ENCODE measurements around the gene KHDC3L.

Gene KHDC3L

GRCh38 chr6:73362358-73362757 lies at the start of gene KHDC3L:
KHDC3L (plus strand) TSS chr6:73362658; CDS start chr6:73362730, 72 bp downstream.
- H3K9me3 Mint-ChIP-seq = no peaks in the 10 kb centered on the region
- H3K27me3 Mint-ChIP-seq = no peaks in the 10 kb centered on the region
- DNase-seq (ENCODE audit: low spot score in 2 of 2) (no peak), ATAC-seq (replicated peaks; ENCODE audit: extremely low read depth, poor library complexity, severe bottlenecking) (no peak)
- H3K4me1 Mint-ChIP-seq = no peaks in the 10 kb centered on the region
- no peak within 1 kb of the TSS for H3K4me3 Mint-ChIP-seq
- no peak within 1 kb of the TSS for H3K27ac Mint-ChIP-seq (ENCODE audit: low read depth)
- H3K36me3 Mint-ChIP-seq (ENCODE audit: insufficient read depth) = no peaks in the 10 kb centered on the region

- ATAC-seq (replicated peaks; ENCODE audit: extremely low read depth, poor library complexity, severe bottlenecking) (no peak), DNase-seq (ENCODE audit: low spot score in 2 of 2) (no peak)
- peaks cover 69% of the 10 kb centered on the region for H3K27me3 Mint-ChIP-seq
- no peak overlapping the region for H3K27ac Mint-ChIP-seq (ENCODE audit: low read depth)
- peaks cover 19% of the 10 kb centered on the region for H3K4me1 Mint-ChIP-seq
- peaks cover 6% of the 10 kb centered on the region for H3K9me3 Mint-ChIP-seq
- H3K36me3 Mint-ChIP-seq (ENCODE audit: insufficient read depth) = peaks cover 4% of the 10 kb centered on the region
- no peak overlapping the region for H3K4me3 Mint-ChIP-seq
Observed at GRCh38 chr6:73314577-73315492, 47.6 kb upstream of the KHDC3L start.

- no peak for ATAC-seq (replicated peaks; ENCODE audit: extremely low read depth, poor library complexity, severe bottlenecking)
- no peak for DNase-seq (ENCODE audit: low spot score in 2 of 2)
- H3K4me1 Mint-ChIP-seq = no peaks in the 10 kb centered on the region
Observed at GRCh38 chr6:73323323-73323722, 39.1 kb upstream of the KHDC3L start.

GRCh38 chr6:73325656-73326055 lies 36.8 kb upstream of the KHDC3L start:
- Mint-ChIP-seq H3K27ac (ENCODE audit: low read depth) (no peak overlapping the region), H3K36me3 (ENCODE audit: insufficient read depth) (no peaks in the 10 kb centered on the region), H3K4me3 (no peak overlapping the region), H3K4me1 (no peaks in the 10 kb centered on the region), H3K9me3 (no peaks in the 10 kb centered on the region), H3K27me3 (peaks cover 39% of the 10 kb centered on the region)
- ATAC-seq (replicated peaks; ENCODE audit: extremely low read depth, poor library complexity, severe bottlenecking) (no peak), DNase-seq (ENCODE audit: low spot score in 2 of 2) (no peak)

More at GRCh38 chr6:73323323-73323722, 39.1 kb upstream of the KHDC3L start:
- Mint-ChIP-seq H3K4me3 (no peak overlapping the region), H3K9me3 (peaks cover 2% of the 10 kb centered on the region), H3K36me3 (ENCODE audit: insufficient read depth) (no peaks in the 10 kb centered on the region), H3K27me3 (peaks cover 30% of the 10 kb centered on the region), H3K27ac (ENCODE audit: low read depth) (no peak overlapping the region)

- Mint-ChIP-seq H3K4me3 (no peak overlapping the region), H3K27ac (ENCODE audit: low read depth) (no peak overlapping the region), H3K9me3 (no peaks in the 10 kb centered on the region), H3K4me1 (no peaks in the 10 kb centered on the region), H3K36me3 (ENCODE audit: insufficient read depth) (no peaks in the 10 kb centered on the region), H3K27me3 (peaks cover 39% of the 10 kb centered on the region)
- no peak for ATAC-seq (replicated peaks; ENCODE audit: extremely low read depth, poor library complexity, severe bottlenecking)
- no peak for DNase-seq (ENCODE audit: low spot score in 2 of 2)
Observed at GRCh38 chr6:73328790-73329189, 33.7 kb upstream of the KHDC3L start.

- ATAC-seq (replicated peaks; ENCODE audit: extremely low read depth, poor library complexity, severe bottlenecking) (no peak), DNase-seq (ENCODE audit: low spot score in 2 of 2) (no peak)
- Mint-ChIP-seq H3K27me3 (peaks cover 39% of the 10 kb centered on the region), H3K36me3 (ENCODE audit: insufficient read depth) (no peaks in the 10 kb centered on the region), H3K9me3 (no peaks in the 10 kb centered on the region), H3K4me1 (no peaks in the 10 kb centered on the region), H3K27ac (ENCODE audit: low read depth) (no peak overlapping the region), H3K4me3 (no peak overlapping the region)
Observed at GRCh38 chr6:73329201-73329600, 33.3 kb upstream of the KHDC3L start.

GRCh38 chr6:73339340-73339739 lies 23.1 kb upstream of the KHDC3L start:
- Mint-ChIP-seq H3K27ac (ENCODE audit: low read depth) (no peak overlapping the region), H3K4me1 (no peaks in the 10 kb centered on the region), H3K27me3 (no peaks in the 10 kb centered on the region), H3K36me3 (ENCODE audit: insufficient read depth) (peaks cover 3% of the 10 kb centered on the region), H3K4me3 (no peak overlapping the region), H3K9me3 (no peaks in the 10 kb centered on the region)
- ATAC-seq (replicated peaks; ENCODE audit: extremely low read depth, poor library complexity, severe bottlenecking) = no peak
- no peak for DNase-seq (ENCODE audit: low spot score in 2 of 2)

GRCh38 chr6:73340048-73340447 lies 22.4 kb upstream of the KHDC3L start:
- no peaks in the 10 kb centered on the region for H3K9me3 Mint-ChIP-seq
- H3K27ac Mint-ChIP-seq (ENCODE audit: low read depth) = no peak overlapping the region
- ATAC-seq (replicated peaks; ENCODE audit: extremely low read depth, poor library complexity, severe bottlenecking) = no peak
- no peak overlapping the region for H3K4me3 Mint-ChIP-seq
- H3K4me1 Mint-ChIP-seq = no peaks in the 10 kb centered on the region
- DNase-seq (ENCODE audit: low spot score in 2 of 2) = no peak
- H3K27me3 Mint-ChIP-seq = no peaks in the 10 kb centered on the region
- peaks cover 3% of the 10 kb centered on the region for H3K36me3 Mint-ChIP-seq (ENCODE audit: insufficient read depth)

GRCh38 chr6:73341335-73341734 lies 21.1 kb upstream of the KHDC3L start:
- H3K9me3 Mint-ChIP-seq = no peaks in the 10 kb centered on the region
- DNase-seq (ENCODE audit: low spot score in 2 of 2) (no peak), ATAC-seq (replicated peaks; ENCODE audit: extremely low read depth, poor library complexity, severe bottlenecking) (no peak)
- H3K4me1 Mint-ChIP-seq = no peaks in the 10 kb centered on the region
- H3K27ac Mint-ChIP-seq (ENCODE audit: low read depth) = no peak overlapping the region
- peaks cover 3% of the 10 kb centered on the region for H3K36me3 Mint-ChIP-seq (ENCODE audit: insufficient read depth)
- peaks cover under 1% of the 10 kb centered on the region for H3K27me3 Mint-ChIP-seq
- no peak overlapping the region for H3K4me3 Mint-ChIP-seq

- H3K36me3 Mint-ChIP-seq (ENCODE audit: insufficient read depth) = peaks cover 3% of the 10 kb centered on the region
- no peak overlapping the region for H3K27ac Mint-ChIP-seq (ENCODE audit: low read depth)
- DNase-seq (ENCODE audit: low spot score in 2 of 2) (no peak), ATAC-seq (replicated peaks; ENCODE audit: extremely low read depth, poor library complexity, severe bottlenecking) (no peak)
- no peaks in the 10 kb centered on the region for H3K9me3 Mint-ChIP-seq
- peaks cover 9% of the 10 kb centered on the region for H3K27me3 Mint-ChIP-seq
- no peaks in the 10 kb centered on the region for H3K4me1 Mint-ChIP-seq
- no peak overlapping the region for H3K4me3 Mint-ChIP-seq
Observed at GRCh38 chr6:73342174-73342573, 20.3 kb upstream of the KHDC3L start.

GRCh38 chr6:73343164-73343563 lies 19.3 kb upstream of the KHDC3L start:
- DNase-seq (ENCODE audit: low spot score in 2 of 2) (no peak), ATAC-seq (replicated peaks; ENCODE audit: extremely low read depth, poor library complexity, severe bottlenecking) (no peak)
- H3K27ac Mint-ChIP-seq (ENCODE audit: low read depth) = no peak overlapping the region
- no peaks in the 10 kb centered on the region for H3K4me1 Mint-ChIP-seq
- no peaks in the 10 kb centered on the region for H3K9me3 Mint-ChIP-seq
- H3K36me3 Mint-ChIP-seq (ENCODE audit: insufficient read depth) = peaks cover 3% of the 10 kb centered on the region
- H3K4me3 Mint-ChIP-seq = no peak overlapping the region
- H3K27me3 Mint-ChIP-seq = peaks cover 19% of the 10 kb centered on the region

GRCh38 chr6:73348550-73349204 lies 13.8 kb upstream of the KHDC3L start:
- Mint-ChIP-seq H3K36me3 (ENCODE audit: insufficient read depth) (no peaks in the 10 kb centered on the region), H3K27ac (ENCODE audit: low read depth) (no peak overlapping the region), H3K4me1 (no peaks in the 10 kb centered on the region)

GRCh38 chr6:73349311-73349710 lies 13.1 kb upstream of the KHDC3L start:
- no peak for ATAC-seq (replicated peaks; ENCODE audit: extremely low read depth, poor library complexity, severe bottlenecking)
- H3K9me3 Mint-ChIP-seq = no peaks in the 10 kb centered on the region
- H3K4me3 Mint-ChIP-seq = no peak overlapping the region
- no peaks in the 10 kb centered on the region for H3K4me1 Mint-ChIP-seq
- peaks cover 44% of the 10 kb centered on the region for H3K27me3 Mint-ChIP-seq
- H3K36me3 Mint-ChIP-seq (ENCODE audit: insufficient read depth) = no peaks in the 10 kb centered on the region
- H3K27ac Mint-ChIP-seq (ENCODE audit: low read depth) = no peak overlapping the region
- no peak for DNase-seq (ENCODE audit: low spot score in 2 of 2)

More at GRCh38 chr6:73348550-73349204, 13.8 kb upstream of the KHDC3L start:
- no peaks in the 10 kb centered on the region for H3K9me3 Mint-ChIP-seq
- no peak for DNase-seq (ENCODE audit: low spot score in 2 of 2)
- peaks cover 44% of the 10 kb centered on the region for H3K27me3 Mint-ChIP-seq
- no peak overlapping the region for H3K4me3 Mint-ChIP-seq
- no peak for ATAC-seq (replicated peaks; ENCODE audit: extremely low read depth, poor library complexity, severe bottlenecking)

Data from central memory CD8-positive, alpha-beta T cell (primary cell).